Kidney (tissue), 14 donors: ENCODE data around the gene RBMS1. TPM values are rescaled to one million over a fixed set of nuclear protein-coding genes. Genes with fewer than 3 reads are reported as not detected.
A peak's percentile ranks its signal among the peaks of the same experiment; 100 is the strongest.

ENCODE experiments used
- DNase-seq, 5 donors: peaks; one replicate each; pipeline ENCODE4 v3.0.0-alpha.2; 2013 to 2020
- FAIRE-seq: peaks from 2 replicates; lab custom pipeline; 2012; peaks lifted over from hg19 to GRCh38; lab: Jason Lieb, UNC
- H3K27ac ChIP-seq, 2 donors: one replicate each; pipeline ENCODE4 v1.7.0; 2013; ENCODE audit warnings: low read depth in 2 of 2, low read length in 2 of 2, inconsistent platforms in 1 of 2
- H3K27me3 ChIP-seq: one replicate; pipeline ENCODE4 v1.7.1; 2013; ENCODE audit warnings: low read length, inconsistent platforms; ENCODE audit not compliant: control insufficient read depth, insufficient read depth
- H3K36me3 ChIP-seq, 3 donors: one replicate each; pipeline versions ENCODE4 v1.7.0 to v1.7.1; 2013; ENCODE audit warnings: low read length in 3 of 3, control low read depth in 1 of 3, inconsistent platforms in 1 of 3; ENCODE audit not compliant: insufficient read depth in 3 of 3, control insufficient read depth in 2 of 3
- H3K4me1 ChIP-seq, 3 donors: one replicate each; pipeline versions ENCODE4 v1.7.0 to v1.7.1; 2013; ENCODE audit warnings: low read length in 3 of 3, inconsistent platforms in 1 of 3, low read depth in 1 of 3; ENCODE audit not compliant: control insufficient read depth in 2 of 3, insufficient read depth in 2 of 3
- H3K4me3 ChIP-seq, 3 donors: one replicate each; pipeline versions ENCODE4 v1.7.0 to v1.8.1; 2013; ENCODE audit warnings: low read length in 3 of 3, control low read depth in 1 of 3, inconsistent platforms in 1 of 3
- H3K9ac ChIP-seq, 3 donors: one replicate each; pipeline versions ENCODE4 v1.7.0 to v1.7.1; 2013; ENCODE audit warnings: low read length in 3 of 3, control low read depth in 1 of 3, inconsistent platforms in 1 of 3
- H3K9me3 ChIP-seq, 3 donors: one replicate each; pipeline versions ENCODE4 v1.7.0 to v1.7.1; 2013; ENCODE audit warnings: low read length in 3 of 3, control low read depth in 1 of 3, inconsistent platforms in 1 of 3; ENCODE audit not compliant: control insufficient read depth in 2 of 3, insufficient read depth in 1 of 3
- intact Hi-C: fragments of 100-400 bp; cut with DNase I; formaldehyde crosslinking; loops from one replicate; pipeline ENCODE4 v1.11.1; 2022
- polyA plus RNA-seq: library from polyadenylated mRNA; stranded (reverse); fragments of 350-450 nt; fragmentation: Illumina TruSeq; extraction: RNeasy Lipid Tissue Mini Kit (QIAGEN cat#74804); gene quantifications from one replicate; pipeline ENCODE4 v1.2.3, GENCODE V29; 2014; ENCODE audit warnings: low read depth, low replicate concordance; ENCODE audit not compliant: insufficient read depth
- total RNA-seq: library from RNA; stranded (reverse); fragmentation: NEBNext Ultra II Directional; extraction: Animal tissue kit (Norgen Biotek cat#: 25700); gene quantifications from one replicate; pipeline ENCODE4 v1.2.1, GENCODE V29; 2021
- TF ChIP-seq, protein P1 (sequence below): IDR thresholded peaks from 3 replicates; pipeline ENCODE4 v1.5.1; 2012; ENCODE audit warnings: mild to moderate bottlenecking, moderate library complexity, borderline replicate concordance; ENCODE audit not compliant: insufficient read depth; ENCODE audit errors: extremely low read depth
- donor health status: control.
- donor health status: control.
- donor health status: control.
- donor health status: control.
- donor health status: control.
- donor health status: DM: yes; HTN: yes; CAD: no.
- donor health status: Normal renal cell carcinoma (clear cell type).

The RBMS1 gene
- total and polyA plus RNA-seq, 2 donors from 2014 or later = 25.6 to 94.8 TPM

DNA sequence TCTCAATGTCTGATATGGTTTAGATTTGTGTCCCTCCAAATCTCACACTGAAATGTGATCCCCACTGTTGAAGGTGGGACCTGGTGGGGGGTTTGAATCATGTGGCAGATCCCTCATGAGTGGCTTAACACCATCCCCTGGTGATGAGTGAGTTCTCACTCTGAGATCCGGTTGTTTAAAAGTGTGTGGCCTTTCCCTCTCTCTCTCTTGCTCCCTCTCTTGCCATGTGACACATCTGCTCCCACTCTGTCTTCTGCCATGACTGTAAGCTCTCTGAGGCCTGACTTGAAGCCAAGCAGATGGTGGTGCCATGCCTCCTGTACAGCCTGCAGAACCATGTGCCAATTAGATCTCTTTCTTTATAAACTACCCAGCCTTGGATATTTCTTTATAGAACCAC, 108.8 kb downstream of the RBMS1 start:
- Histone ChIP-seq H3K9me3 (no peaks in the 10 kb centered on the region), H3K4me1 (peaks cover 4 to 30% (median 28%) of the 10 kb centered on the region in 3 donors), H3K27me3 (no peaks in the 10 kb centered on the region), H3K4me3 (no peak overlapping the region), H3K9ac (no peak overlapping the region), H3K27ac (no peak overlapping the region), H3K36me3 (no peaks in the 10 kb centered on the region)
- TF ChIP-seq, protein P1, sequence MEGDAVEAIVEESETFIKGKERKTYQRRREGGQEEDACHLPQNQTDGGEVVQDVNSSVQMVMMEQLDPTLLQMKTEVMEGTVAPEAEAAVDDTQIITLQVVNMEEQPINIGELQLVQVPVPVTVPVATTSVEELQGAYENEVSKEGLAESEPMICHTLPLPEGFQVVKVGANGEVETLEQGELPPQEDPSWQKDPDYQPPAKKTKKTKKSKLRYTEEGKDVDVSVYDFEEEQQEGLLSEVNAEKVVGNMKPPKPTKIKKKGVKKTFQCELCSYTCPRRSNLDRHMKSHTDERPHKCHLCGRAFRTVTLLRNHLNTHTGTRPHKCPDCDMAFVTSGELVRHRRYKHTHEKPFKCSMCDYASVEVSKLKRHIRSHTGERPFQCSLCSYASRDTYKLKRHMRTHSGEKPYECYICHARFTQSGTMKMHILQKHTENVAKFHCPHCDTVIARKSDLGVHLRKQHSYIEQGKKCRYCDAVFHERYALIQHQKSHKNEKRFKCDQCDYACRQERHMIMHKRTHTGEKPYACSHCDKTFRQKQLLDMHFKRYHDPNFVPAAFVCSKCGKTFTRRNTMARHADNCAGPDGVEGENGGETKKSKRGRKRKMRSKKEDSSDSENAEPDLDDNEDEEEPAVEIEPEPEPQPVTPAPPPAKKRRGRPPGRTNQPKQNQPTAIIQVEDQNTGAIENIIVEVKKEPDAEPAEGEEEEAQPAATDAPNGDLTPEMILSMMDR = no peak
- DNase-seq (no peak), FAIRE-seq (no peak)
- intact Hi-C loops = no loop called here

DNA sequence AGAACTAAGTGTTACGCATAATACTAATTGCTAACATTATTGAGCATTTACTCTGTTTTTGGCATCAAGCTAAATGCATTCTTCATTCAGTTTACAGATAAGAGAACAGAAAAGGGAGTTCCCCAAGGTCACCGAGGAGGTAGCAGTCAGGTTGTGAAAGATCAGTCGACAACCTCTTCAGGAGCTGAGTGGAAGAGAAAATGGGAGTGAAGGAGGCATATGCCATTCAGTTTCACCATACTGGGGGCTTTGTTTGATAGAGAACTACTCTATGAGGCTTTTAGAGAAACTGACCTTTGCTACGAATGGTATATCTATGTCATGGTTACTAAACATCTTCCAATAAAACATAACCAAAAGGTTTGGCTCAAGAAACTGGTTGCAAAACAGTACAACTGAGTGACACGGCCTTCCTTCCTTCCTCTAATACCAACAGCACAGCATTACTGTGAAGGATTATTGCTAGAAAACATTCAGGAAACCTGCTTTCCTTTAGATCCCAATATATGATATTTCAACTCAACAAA, 112.1 kb downstream of the RBMS1 start:
- Histone ChIP-seq H3K9me3 (no peaks in the 10 kb centered on the region), H3K36me3 (no peaks in the 10 kb centered on the region), H3K9ac (no peak overlapping the region), H3K4me1 (peaks cover 0 to 17% (median 13%) of the 10 kb centered on the region in 3 donors), H3K27ac (peak overlapping the region in 1 of 2 donors; percentile 66), H3K4me3 (no peak overlapping the region), H3K27me3 (no peaks in the 10 kb centered on the region)
- FAIRE-seq (no peak), DNase-seq (no peak)
- intact Hi-C loops = no loop called here
- TF ChIP-seq, protein P1 = no peak

DNA sequence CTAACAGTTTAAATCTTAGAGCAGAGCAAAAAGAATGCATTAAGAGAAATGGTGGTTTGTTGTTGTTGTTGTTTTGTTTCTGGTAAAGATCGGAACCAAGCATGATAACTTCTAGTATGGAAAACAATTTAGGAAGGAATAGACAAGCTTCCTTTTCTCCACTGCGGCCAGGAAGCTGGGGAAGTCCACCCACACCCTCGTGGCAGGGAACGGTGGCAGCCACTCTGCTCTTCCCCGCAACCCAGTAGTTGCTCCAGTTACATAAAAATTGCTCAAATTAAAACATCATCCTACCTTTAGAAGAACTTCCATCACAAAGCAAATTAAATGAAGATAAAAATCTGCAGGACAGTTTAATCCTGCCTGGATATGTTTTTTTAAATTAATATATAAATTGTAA, 113.0 kb downstream of the RBMS1 start:
- no peak overlapping the region for H3K9ac ChIP-seq
- no peak for DNase-seq
- no peak overlapping the region for H3K27ac ChIP-seq
- no peaks in the 10 kb centered on the region for H3K27me3 ChIP-seq
- H3K4me3 ChIP-seq = no peak overlapping the region
- FAIRE-seq = no peak
- H3K9me3 ChIP-seq = no peaks in the 10 kb centered on the region
- TF ChIP-seq, protein P1 = no peak
- intact Hi-C loops = no loop called here
- H3K4me1 ChIP-seq = peaks cover 0 to 17% (median 15%) of the 10 kb centered on the region in 3 donors
- no peaks in the 10 kb centered on the region for H3K36me3 ChIP-seq
